D721Med (cell line): Measurements from ENCODE around the gene RBKS.

ENCODE experiments used
- DNase-seq: peaks from one replicate; pipeline ENCODE4 v3.0.0; 2011; ENCODE audit warnings: low spot score; ENCODE audit not compliant: insufficient read length
- FAIRE-seq: peaks from 2 replicates; lab custom pipeline; 2011; peaks lifted over from hg19 to GRCh38; lab: Jason Lieb, UNC
- CTCF ChIP-seq: IDR thresholded peaks from 2 replicates; pipeline ENCODE4 v1.5.1; 2012; ENCODE audit warnings: mild to moderate bottlenecking, control low read depth; ENCODE audit not compliant: insufficient read depth; ENCODE audit errors: missing control alignments

Gene RBKS

GRCh38 chr2:27922842-27923241 is 32.7 kb upstream of the RBKS start:
- FAIRE-seq (no peak), DNase-seq (no peak)
- TF ChIP-seq CTCF = no peak

DNA sequence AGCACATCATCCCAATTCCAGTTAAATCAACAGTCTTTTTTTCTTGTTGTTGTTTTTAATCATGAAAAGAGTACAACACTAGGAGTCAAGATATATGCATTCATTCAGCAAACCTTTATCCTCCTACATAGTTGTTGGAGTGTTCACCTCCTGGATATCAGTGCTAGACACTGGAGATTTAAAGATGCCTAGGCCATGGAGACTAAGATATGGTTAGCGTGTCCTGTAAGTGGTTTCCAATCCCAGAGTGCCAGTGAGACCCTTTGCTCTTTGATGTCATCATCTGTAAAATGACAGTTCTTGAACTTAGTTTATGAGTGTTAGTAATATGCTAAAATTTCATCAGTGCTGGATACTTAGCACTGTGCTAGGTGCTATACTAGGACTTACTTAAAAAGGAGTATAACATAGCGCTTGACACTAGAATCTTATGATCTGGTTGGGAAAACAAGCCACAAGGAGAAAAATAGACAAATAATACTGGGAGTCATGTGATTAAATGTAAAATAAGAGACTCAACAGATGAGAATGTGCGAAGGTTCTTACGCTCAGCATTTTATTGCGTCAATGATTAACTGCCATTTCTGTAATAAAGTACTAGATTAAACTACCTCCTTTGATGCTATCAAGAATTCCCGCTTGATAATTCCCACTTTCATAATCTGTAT is 31.8 kb upstream of the RBKS start:
- no peak for FAIRE-seq
- no peak for TF ChIP-seq CTCF
- no peak for DNase-seq

DNA sequence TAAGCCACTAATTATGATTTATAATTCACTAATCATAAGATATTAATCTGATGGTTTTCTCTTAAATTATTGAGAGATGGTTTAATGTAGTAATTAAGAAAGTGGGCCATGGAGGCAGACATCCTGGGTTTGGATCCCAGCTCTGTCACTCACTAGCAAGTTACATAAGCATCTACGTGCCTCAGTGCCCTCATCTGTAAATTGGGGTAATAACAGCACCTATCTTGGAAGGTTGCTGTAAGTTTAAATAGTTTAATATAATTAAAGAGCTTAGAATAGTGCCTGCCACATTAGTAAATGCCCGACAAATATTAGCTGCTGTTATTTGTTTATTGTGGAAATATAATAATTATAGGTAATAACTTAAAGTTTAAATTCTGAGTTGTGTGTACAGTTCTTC is 31.2 kb upstream of the RBKS start:
- no peak for TF ChIP-seq CTCF
- DNase-seq = no peak
- no peak for FAIRE-seq

DNA sequence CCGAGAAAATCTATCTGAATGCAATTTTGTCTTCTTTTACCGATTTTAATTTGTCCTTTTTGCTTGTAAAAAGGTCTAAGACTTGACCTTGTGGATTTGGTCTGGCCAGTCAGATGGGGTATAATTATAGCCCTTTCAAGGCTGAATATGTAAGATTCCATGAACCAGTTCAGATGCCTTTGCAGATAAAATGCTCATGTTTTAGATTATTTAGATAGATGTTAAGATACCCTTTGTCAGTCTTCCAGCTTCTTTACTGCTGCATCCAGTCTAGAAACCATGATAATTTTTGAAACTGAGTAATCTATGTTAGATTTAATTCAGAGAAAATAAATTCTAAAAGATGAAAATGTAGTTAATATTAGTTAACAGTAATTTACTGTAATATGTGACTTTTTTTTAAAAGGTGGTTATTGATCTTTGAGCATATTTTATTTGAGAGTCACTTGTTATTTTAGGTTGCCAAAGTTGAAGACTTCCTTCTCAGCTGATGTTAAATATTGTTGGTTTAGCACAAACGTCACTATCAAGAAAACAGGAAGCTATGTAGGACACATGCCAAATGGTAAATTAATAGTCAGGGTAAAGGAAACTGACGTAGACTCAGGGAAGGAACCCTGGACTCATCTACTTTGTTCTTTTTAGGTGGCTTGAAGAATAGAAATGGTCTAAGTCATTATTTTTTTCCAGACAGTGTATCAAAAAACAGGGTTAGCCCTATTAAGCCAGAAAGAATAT is 30.1 kb upstream of the RBKS start:
- DNase-seq (no peak), FAIRE-seq (no peak)
- TF ChIP-seq CTCF = no peak

GRCh38 chr2:27916293-27916995 is 26.3 kb upstream of the RBKS start:
- DNase-seq (no peak), FAIRE-seq (no peak)
- no peak for TF ChIP-seq CTCF

DNA sequence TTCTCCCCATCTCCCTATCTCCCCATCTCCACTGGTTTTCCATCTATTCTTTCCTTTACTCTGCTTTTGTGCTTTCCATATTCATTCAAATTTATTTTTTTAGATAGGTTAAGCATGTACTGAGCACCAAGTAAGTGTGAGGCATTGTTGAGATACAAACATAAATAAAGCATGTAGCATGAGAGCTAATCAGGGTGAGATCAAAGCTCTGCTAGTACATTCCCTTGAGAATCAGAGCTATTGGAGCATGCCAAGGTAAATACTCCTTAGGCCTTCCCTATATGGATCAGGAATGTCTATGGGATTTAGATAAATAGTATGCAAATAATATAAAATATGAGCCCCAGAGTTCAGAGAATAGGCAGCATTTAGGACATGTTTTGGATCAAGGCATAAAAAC is 25.7 kb upstream of the RBKS start:
- FAIRE-seq (no peak), DNase-seq (no peak)
- TF ChIP-seq CTCF = no peak

- no peak for DNase-seq
- no peak for FAIRE-seq
- TF ChIP-seq CTCF = no peak
Measured at GRCh38 chr2:27915191-27915590, 25.0 kb upstream of the RBKS start.
